C4-2B (cell line): ENCODE results near the gene OTUD6A.

Experiments used
- ZFX ChIP-seq: fragments of 450-650 bp; IDR thresholded peaks from 2 replicates; pipeline ENCODE4 v1.6.1; 2017
- TF ChIP-seq, protein P1 (sequence below): fragments of 450-650 bp; conservative IDR thresholded peaks from 2 replicates; pipeline ENCODE4 v1.5.1; 2017; ENCODE audit warnings: mild to moderate bottlenecking

DNA sequence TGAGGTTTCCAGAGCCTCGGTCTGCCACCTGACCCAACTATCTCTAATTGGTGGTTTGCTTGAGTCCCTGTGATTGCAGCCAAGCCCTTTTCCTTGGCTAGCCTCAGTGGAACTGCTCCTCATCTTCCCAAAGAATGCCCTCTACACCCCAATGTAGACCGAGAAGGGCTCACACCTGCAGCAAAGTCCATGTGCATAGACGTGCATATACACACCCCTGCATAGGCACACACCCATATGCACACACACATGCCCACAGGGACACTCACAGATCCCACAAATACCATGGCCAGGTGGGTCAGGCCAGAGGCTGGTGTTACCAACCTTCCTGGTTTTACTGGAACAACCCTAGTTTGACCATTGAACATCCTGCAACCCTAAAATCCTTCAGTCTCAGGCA, 12.9 kb upstream of the OTUD6A start:
- TF ChIP-seq, protein P1, sequence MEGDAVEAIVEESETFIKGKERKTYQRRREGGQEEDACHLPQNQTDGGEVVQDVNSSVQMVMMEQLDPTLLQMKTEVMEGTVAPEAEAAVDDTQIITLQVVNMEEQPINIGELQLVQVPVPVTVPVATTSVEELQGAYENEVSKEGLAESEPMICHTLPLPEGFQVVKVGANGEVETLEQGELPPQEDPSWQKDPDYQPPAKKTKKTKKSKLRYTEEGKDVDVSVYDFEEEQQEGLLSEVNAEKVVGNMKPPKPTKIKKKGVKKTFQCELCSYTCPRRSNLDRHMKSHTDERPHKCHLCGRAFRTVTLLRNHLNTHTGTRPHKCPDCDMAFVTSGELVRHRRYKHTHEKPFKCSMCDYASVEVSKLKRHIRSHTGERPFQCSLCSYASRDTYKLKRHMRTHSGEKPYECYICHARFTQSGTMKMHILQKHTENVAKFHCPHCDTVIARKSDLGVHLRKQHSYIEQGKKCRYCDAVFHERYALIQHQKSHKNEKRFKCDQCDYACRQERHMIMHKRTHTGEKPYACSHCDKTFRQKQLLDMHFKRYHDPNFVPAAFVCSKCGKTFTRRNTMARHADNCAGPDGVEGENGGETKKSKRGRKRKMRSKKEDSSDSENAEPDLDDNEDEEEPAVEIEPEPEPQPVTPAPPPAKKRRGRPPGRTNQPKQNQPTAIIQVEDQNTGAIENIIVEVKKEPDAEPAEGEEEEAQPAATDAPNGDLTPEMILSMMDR: no peak
- TF ChIP-seq ZFX: no peak
